Kidney glomerular epithelial cell (primary cell): ENCODE results near the gene ABLIM3.

Experiments used
- DNase-seq: peaks from one replicate; lab custom pipeline; 2025; lab: John Stamatoyannopoulos, UW

The ABLIM3 gene

GRCh38 chr5:149219584-149219983 lies 78.3 kb downstream of the ABLIM3 start:
- no peak for DNase-seq

GRCh38 chr5:149220750-149221149 lies 79.5 kb downstream of the ABLIM3 start:
- DNase-seq: no peak

- DNase-seq: no peak
Measured at GRCh38 chr5:149221326-149221725, 80.0 kb downstream of the ABLIM3 start.

GRCh38 chr5:149221731-149222342 lies 80.5 kb downstream of the ABLIM3 start:
- DNase-seq: no peak

- no peak for DNase-seq
Measured at GRCh38 chr5:149223081-149223848, 82.0 kb downstream of the ABLIM3 start.

GRCh38 chr5:149224282-149224681 lies 83.0 kb downstream of the ABLIM3 start:
- no peak for DNase-seq

GRCh38 chr5:149227168-149227826 lies 86.0 kb downstream of the ABLIM3 start:
- peak; percentile 15 for DNase-seq

GRCh38 chr5:149228618-149229297 lies 87.5 kb downstream of the ABLIM3 start:
- DNase-seq: peak; percentile 42

GRCh38 chr5:149229298-149229937 lies 88.1 kb downstream of the ABLIM3 start:
- no peak for DNase-seq

GRCh38 chr5:149235841-149236240 lies 94.5 kb downstream of the ABLIM3 start:
- no peak for DNase-seq

GRCh38 chr5:149237662-149238061 lies 96.4 kb downstream of the ABLIM3 start:
- DNase-seq: no peak

GRCh38 chr5:149238540-149238939 lies 97.2 kb downstream of the ABLIM3 start:
- no peak for DNase-seq

- DNase-seq: no peak
Measured at GRCh38 chr5:149239917-149240316, 98.6 kb downstream of the ABLIM3 start.

- no peak for DNase-seq
Measured at GRCh38 chr5:149240354-149240998, 99.2 kb downstream of the ABLIM3 start.

- no peak for DNase-seq
Measured at GRCh38 chr5:149242339-149242738, 101.0 kb downstream of the ABLIM3 start.

- DNase-seq: no peak
Measured at GRCh38 chr5:149246906-149247305, 105.6 kb downstream of the ABLIM3 start.

- no peak for DNase-seq
Measured at GRCh38 chr5:149247726-149248125, 106.4 kb downstream of the ABLIM3 start.

GRCh38 chr5:149251546-149251945 lies 110.3 kb downstream of the ABLIM3 start:
- no peak for DNase-seq

- peak; percentile 23 for DNase-seq
Measured at GRCh38 chr5:149254506-149254905, 113.2 kb downstream of the ABLIM3 start.

- DNase-seq: peak; percentile 33
Measured at GRCh38 chr5:149256451-149256850, 115.2 kb downstream of the ABLIM3 start.

- no peak for DNase-seq
Measured at GRCh38 chr5:149257131-149257530, 115.8 kb downstream of the ABLIM3 start.
